CD4-positive, alpha-beta T cell treated with Interleukin-17A for 1 hour (primary cell): ENCODE data around the gene CALN1.

ENCODE experiments used
- DNase-seq: peaks from one replicate; pipeline ENCODE4 v3.0.0-alpha.2; 2020

The CALN1 gene

DNA sequence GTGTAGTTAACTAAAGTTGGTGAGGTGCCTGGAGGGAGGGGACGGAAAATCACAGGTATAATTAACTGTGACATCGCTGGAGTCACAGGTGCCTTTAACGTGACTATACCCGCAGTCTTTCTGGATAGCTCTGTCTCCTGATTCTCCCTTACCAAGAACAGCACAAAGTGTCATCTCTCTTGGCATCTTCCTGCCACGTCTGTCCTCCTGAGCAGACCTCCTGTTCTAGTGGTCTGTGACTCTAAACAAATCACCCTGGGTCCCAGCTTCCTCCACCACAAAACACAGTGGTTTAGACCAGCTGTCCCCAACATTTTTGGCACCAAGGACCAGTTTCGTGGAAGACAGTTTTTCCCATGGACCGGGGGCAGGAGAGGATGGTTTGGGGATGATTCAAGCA lies 90.5 kb downstream of the CALN1 start:
- no peak for DNase-seq

DNA sequence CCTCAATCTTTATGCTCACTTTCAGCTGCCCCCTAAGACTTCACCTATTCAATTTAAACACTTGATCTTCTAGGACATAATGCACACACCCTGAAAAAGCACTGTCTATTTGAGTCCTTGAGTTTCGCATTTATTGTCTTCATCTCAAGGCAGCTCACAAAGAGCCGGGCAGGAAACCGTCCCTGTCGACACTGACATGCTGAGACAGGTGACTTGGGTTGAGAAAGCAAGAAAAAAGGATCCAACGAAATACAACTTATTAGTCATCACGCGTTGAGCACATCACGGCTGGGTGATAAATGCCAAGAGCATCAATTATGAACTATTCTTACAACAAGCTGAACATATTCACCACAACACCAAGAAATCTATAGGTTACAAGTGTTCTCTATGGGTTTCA lies 91.1 kb downstream of the CALN1 start:
- DNase-seq: no peak

- no peak for DNase-seq
Measured at GRCh38 chr7:72317341-72317740, 94.8 kb downstream of the CALN1 start.

DNA sequence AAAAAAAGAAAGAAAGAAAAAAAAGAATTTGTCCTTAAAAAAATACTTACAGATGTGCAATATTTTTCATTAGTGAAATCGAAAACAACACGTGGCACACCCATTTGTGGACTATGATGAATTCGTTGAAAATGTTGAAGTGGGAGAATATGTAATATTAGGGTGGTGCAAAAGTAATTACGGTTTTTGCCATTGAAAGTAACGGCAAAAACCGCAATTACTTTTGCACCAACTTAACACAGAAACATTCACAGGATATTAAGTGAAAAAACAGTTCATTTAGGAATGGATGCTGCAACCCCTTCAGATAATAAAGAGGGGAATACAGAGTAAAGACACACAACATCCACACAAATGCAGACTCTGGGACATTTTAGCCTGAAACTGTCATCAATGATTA lies 96.0 kb downstream of the CALN1 start:
- no peak for DNase-seq

DNA sequence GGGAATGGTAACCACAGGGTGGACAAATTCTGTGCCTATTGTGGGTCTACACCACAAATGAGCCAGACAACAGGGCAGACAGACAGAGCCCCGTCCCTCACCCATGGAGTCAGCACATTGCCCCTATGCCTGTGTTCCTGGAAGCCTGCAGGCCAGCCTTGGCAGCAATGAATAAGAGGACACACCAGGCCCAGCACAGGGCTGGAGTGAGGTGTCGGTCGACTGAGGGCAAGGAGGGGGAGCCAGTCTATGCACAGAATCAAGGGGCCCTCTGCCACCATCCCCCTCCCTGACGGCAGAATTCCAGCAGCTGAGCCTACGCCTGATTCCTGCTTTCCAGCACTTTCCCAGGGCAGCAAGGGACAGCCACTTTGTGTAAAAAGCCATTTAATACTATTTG lies 98.2 kb downstream of the CALN1 start:
- no peak for DNase-seq

- no peak for DNase-seq
Measured at GRCh38 chr7:72310301-72310700, 101.8 kb downstream of the CALN1 start.

DNA sequence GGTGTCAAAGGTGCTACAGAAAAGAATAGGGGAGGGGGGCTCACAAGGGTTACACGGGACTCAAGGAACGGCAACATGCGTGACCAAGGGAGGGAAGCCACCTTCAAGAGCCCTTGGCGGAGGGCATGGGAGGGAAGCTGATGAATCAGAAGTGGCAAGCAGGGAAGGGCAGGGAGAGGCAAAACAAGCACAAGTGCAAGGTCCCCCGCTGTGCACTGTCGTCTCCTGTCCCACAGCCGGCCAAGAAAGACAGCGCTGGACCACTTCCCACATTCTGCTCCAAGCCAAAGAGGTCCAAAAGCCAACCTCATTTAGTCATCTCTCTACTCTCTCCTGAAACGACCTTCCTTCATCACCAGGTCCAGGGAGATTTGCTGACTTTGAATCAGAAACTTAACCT lies 102.7 kb downstream of the CALN1 start:
- no peak for DNase-seq

GRCh38 chr7:72308986-72309385 lies 103.2 kb downstream of the CALN1 start:
- DNase-seq: no peak

GRCh38 chr7:72307566-72307965 lies 104.6 kb downstream of the CALN1 start:
- DNase-seq: no peak

GRCh38 chr7:72298912-72299311 lies 113.2 kb downstream of the CALN1 start:
- DNase-seq: no peak

- DNase-seq: no peak
Measured at GRCh38 chr7:72298091-72298490, 114.0 kb downstream of the CALN1 start.

DNA sequence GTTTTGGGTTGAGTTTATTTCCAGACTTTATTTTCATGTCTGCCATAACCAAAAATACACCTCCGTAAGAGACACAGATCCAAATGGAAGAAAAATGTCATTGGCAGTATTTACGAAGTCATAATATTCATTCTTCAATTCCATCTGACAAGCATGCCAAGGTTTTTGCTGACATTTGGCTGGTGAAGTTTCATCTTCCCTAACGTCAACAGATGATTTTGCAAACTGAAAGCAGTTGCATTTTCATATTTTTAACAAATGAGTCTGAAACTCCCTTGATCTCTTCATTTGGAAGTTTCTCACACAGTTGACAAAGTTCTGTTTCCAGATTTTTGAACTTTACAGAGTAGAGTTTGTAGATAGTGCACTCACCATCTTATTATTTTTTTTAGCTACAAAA lies 114.5 kb downstream of the CALN1 start:
- no peak for DNase-seq

DNA sequence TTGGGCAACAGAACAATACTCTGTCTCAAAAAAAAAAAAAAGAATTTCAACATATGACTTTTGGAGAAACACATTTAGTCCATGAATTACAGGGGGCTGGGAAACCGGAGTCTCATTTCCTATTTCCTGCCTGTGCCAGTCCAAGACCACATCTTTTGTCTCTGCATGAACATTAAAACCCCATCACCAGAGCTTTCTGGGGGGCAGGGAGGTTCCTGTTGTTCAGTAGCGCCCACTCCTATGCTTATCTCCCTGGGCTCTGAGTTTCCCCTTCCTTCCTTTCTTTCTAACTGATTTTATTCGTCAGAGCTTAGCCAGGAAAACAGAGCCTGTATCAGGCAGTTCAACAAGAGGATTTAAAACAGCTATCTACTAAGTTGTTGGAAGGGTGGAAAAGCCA lies 119.3 kb downstream of the CALN1 start:
- DNase-seq: no peak

- DNase-seq: no peak
Measured at GRCh38 chr7:72292118-72292517, 120.0 kb downstream of the CALN1 start.

- DNase-seq: no peak
Measured at GRCh38 chr7:72286519-72286918, 125.6 kb downstream of the CALN1 start.

GRCh38 chr7:72283309-72283708 lies 128.8 kb downstream of the CALN1 start:
- DNase-seq: no peak

GRCh38 chr7:72281308-72281707 lies 130.8 kb downstream of the CALN1 start:
- no peak for DNase-seq

- DNase-seq: no peak
Measured at GRCh38 chr7:72279203-72279602, 132.9 kb downstream of the CALN1 start.

- DNase-seq: no peak
Measured at GRCh38 chr7:72278550-72278949, 133.6 kb downstream of the CALN1 start.

DNA sequence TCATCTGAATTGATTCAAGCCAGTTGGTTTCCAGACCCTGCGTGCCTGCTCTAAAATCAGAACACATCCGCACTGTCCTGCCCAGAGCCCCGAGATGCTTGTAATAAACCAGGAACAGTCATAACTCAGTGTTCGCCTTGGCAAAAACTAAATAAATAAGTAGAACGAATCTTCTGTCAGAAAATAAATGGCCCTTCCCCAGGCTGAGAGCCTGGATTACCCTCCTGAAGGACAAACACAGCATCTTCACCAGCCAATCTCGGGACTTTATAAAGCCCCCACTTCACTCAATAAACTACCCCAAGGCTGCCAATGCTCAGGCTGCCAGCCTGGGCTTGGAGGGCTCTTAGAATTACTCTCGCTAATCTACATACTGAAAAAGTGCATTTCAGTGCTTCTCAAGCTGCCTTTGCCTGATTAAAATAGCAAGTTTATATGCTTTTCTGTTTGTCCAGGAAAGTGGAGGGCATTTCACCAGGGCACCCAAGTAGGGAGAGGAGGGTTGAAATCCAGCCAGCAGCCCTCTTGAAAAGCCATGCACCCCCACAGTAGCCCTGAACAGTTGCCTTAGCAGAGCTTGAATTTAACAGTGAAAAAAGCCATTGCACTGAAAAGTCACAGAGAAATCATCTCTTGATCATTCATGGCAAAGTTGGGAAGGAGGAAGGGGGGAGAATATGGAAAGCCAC lies 136.6 kb downstream of the CALN1 start:
- DNase-seq: no peak

- DNase-seq: no peak
Measured at GRCh38 chr7:72272479-72272878, 139.7 kb downstream of the CALN1 start.

GRCh38 chr7:72268796-72269195 lies 143.3 kb downstream of the CALN1 start:
- no peak for DNase-seq

- DNase-seq: no peak
Measured at GRCh38 chr7:72268090-72268489, 144.0 kb downstream of the CALN1 start.

GRCh38 chr7:72267291-72267800 lies 144.8 kb downstream of the CALN1 start:
- no peak for DNase-seq

DNA sequence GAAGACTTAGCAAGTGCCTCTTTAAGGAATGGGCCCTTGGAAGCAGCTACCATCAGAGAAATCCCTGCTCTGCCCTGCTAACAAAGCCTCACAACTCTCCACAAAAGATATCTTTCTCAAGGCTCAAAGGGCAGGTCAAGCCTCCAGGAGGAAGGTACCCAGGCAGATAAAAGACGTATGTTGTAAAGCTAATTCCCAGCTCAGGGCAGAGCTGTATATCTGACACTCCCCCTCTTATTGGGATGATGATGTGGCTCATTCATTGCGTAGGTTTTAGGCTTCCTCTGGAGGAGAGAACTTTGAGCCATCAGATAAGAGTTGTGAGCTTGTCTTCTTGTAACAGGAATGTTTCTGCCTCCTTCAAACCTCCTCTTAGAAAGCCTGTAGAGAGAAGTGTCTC lies 145.4 kb downstream of the CALN1 start:
- DNase-seq: no peak
